Panc1 (cell line): Measurements from ENCODE around the gene ZFYVE26. TPM values are rescaled to one million over a fixed set of nuclear protein-coding genes. Genes with fewer than 3 reads are reported as not detected.

Experiments used
- ATAC-seq: fragments of 200-7000 bp; cut with Tn5 transposase; 2 replicates; pipeline ENCODE4 v1.9.1; 2020; ENCODE audit warnings: mild to moderate bottlenecking, moderate library complexity
- BruUV-seq: library from RNA; stranded (reverse); fragments of 400-500 nt; replicated peaks from 2 replicates; lab custom pipeline; 2021; lab: Mats Ljungman, UMichigan
- CTCF ChIA-PET: fragments of 300-600 bp; sonication (Branson Sonifier 250); formaldehyde crosslinking; loops from one replicate; lab custom pipeline; 2022; ENCODE audit warnings: antibody characterized with exemption; lab: Charles Lee
- POLR2A ChIA-PET: fragments of 300-600 bp; sonication (Branson Sonifier 250); formaldehyde crosslinking; loops from one replicate; lab custom pipeline; 2022; ENCODE audit warnings: antibody characterized with exemption; lab: Charles Lee
- DNase-seq: peaks from one replicate; pipeline ENCODE4 v3.0.0-alpha.2; 2010; ENCODE audit warnings: low read depth, low spot score
- H3K27ac ChIP-seq: 2 replicates; pipeline ENCODE4 v1.5.1; 2011; ENCODE audit warnings: mild to moderate bottlenecking, low read length, inconsistent platforms
- H3K27me3 ChIP-seq: fragments of 200-500 bp; sonication (Bioruptor generic); 2 replicates; pipeline ENCODE4 v1.6.0; 2014; ENCODE audit warnings: low read length, inconsistent platforms; ENCODE audit not compliant: control insufficient read depth, insufficient read depth
- H3K36me3 ChIP-seq: fragments of 200-500 bp; sonication (Bioruptor generic); 2 replicates; pipeline ENCODE4 v1.5.1; 2014; ENCODE audit warnings: inconsistent platforms, mild to moderate bottlenecking, low read length, moderate library complexity; ENCODE audit not compliant: control insufficient read depth, insufficient read depth
- H3K4me1 ChIP-seq: 2 replicates; pipeline ENCODE4 v1.5.1; 2011; ENCODE audit warnings: inconsistent platforms, mild to moderate bottlenecking, low read length, moderate library complexity; ENCODE audit not compliant: control insufficient read depth, insufficient read depth
- H3K4me3 ChIP-seq, 2 experiments: 2 replicates each; pipeline ENCODE4 v1.5.1; 2011 to 2012; ENCODE audit warnings: low read depth in 2 of 2, low read length in 2 of 2, mild to moderate bottlenecking in 2 of 2, inconsistent platforms in 1 of 2, moderate library complexity in 1 of 2
- H3K9me3 ChIP-seq: fragments of 200-500 bp; sonication (Bioruptor generic); 2 replicates; pipeline ENCODE4 v1.5.1; 2014; ENCODE audit warnings: low read depth, mild to moderate bottlenecking, inconsistent platforms, low read length, moderate library complexity; ENCODE audit not compliant: control insufficient read depth, insufficient read depth
- POLR2AphosphoS5 ChIP-seq: IDR thresholded peaks from 2 replicates; pipeline ENCODE4 v1.6.1; 2012; ENCODE audit warnings: mild to moderate bottlenecking, low read depth, low read length, moderate library complexity
- REST ChIP-seq, 2 experiments: IDR thresholded peaks; 2 replicates each; pipeline ENCODE4 v1.6.1; 2011 to 2012; ENCODE audit warnings: low read depth in 2 of 2, control low read depth in 1 of 2, low read length in 1 of 2, mild to moderate bottlenecking in 1 of 2, moderate library complexity in 1 of 2; ENCODE audit not compliant: insufficient read depth in 1 of 2
- SIN3A ChIP-seq: IDR thresholded peaks from 2 replicates; pipeline ENCODE4 v1.6.1; 2012; ENCODE audit warnings: low read depth, mild to moderate bottlenecking, low read length, moderate library complexity, borderline replicate concordance; ENCODE audit not compliant: insufficient read depth
- TCF7L2 ChIP-seq: IDR thresholded peaks from 2 replicates; pipeline ENCODE4 v1.6.1; 2011; ENCODE audit warnings: mild to moderate bottlenecking, low read depth, low read length, inconsistent platforms
- in situ Hi-C: cut with HindIII; loops from 2 replicates; pipeline ENCODE4 v1.10.0; 2016; ENCODE audit warnings: low sequenced_read_pairs, low pct_unique_long_range_greater_than_20kb
- intact Hi-C: fragments of 100-400 bp; cut with micrococcal nuclease; formaldehyde crosslinking; loops from one replicate; pipeline ENCODE4 v1.10.0; 2022; ENCODE audit not compliant: unreplicated experiment
- total RNA-seq: library from RNA; stranded (reverse); gene quantifications from one replicate; pipeline ENCODE4 v1.2.1, GENCODE V29; 2021; ENCODE audit not compliant: unreplicated experiment
- TF ChIP-seq, protein P1 (sequence below): fragments of 450-650 bp; IDR thresholded peaks from 2 replicates; pipeline ENCODE4 v1.5.1; 2017; ENCODE audit warnings: mild to moderate bottlenecking

ZFYVE26 gene
- total RNA-seq, 1 experiment from 2014 or later: 17.3 TPM

DNA sequence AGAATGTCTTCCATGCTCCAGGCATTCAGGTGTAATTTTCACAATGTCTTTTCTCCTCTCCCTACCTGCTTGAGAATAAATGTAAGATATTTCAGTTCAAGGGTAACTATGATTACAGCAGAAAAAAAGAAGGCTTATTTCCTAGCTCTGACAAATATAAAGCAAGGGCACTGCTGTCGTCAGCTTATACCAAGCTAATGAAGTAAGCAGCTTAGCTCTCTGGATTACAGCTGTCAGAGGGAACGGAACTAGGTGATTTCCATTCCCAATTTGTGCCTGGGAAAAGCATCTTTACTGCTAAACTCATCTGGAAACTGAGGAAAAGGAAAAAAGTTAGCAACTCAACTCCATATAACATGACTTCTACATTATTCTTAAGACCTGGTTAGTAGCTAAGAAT lies 56.5 kb downstream of the ZFYVE26 start:
- in situ Hi-C loops: no loop called here

DNA sequence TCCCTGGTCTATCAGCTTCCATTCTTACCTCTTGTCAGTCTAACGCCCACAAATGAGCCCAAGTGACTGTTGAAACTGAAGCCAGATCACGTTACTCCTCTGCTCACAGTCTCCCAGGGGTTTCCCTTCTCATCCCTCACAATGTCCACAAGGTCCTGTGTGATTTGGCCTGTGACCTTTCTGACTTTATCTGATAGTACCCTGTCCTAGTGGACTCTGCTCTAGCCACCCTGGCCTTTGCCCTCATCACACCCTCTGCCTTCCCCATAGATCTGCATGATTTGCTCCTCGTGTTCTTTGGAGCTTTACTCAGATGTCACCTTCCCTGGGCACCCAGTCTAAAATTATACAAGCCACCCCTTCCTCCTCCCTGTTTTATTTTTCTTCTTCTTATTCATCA lies 59.2 kb downstream of the ZFYVE26 start:
- ATAC-seq (no peak), DNase-seq (no peak)
- H3K27ac ChIP-seq: no peak overlapping the region
- in situ Hi-C loops: no loop called here
- no peaks in the 10 kb centered on the region for H3K9me3 ChIP-seq
- intact Hi-C loops: no loop called here
- H3K36me3 ChIP-seq: peaks cover 2% of the 10 kb centered on the region
- H3K27me3 ChIP-seq: no peaks in the 10 kb centered on the region
- TF ChIP-seq SIN3A: no peak
- TF ChIP-seq TCF7L2: no peak
- TF ChIP-seq, protein P1, sequence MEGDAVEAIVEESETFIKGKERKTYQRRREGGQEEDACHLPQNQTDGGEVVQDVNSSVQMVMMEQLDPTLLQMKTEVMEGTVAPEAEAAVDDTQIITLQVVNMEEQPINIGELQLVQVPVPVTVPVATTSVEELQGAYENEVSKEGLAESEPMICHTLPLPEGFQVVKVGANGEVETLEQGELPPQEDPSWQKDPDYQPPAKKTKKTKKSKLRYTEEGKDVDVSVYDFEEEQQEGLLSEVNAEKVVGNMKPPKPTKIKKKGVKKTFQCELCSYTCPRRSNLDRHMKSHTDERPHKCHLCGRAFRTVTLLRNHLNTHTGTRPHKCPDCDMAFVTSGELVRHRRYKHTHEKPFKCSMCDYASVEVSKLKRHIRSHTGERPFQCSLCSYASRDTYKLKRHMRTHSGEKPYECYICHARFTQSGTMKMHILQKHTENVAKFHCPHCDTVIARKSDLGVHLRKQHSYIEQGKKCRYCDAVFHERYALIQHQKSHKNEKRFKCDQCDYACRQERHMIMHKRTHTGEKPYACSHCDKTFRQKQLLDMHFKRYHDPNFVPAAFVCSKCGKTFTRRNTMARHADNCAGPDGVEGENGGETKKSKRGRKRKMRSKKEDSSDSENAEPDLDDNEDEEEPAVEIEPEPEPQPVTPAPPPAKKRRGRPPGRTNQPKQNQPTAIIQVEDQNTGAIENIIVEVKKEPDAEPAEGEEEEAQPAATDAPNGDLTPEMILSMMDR: no peak
- TF ChIP-seq REST (IDR thresholded peaks at IDR 0.05; ENCODE audit: insufficient read depth in 1 of 2, low read depth in 2 of 2, low read length in 1 of 2): no peak
- TF ChIP-seq POLR2AphosphoS5: no peak
- BruUV-seq: no TSS peak
- no peak overlapping the region for H3K4me3 ChIP-seq
- POLR2A ChIA-PET: interaction anchor here (0.6 kb wide), 1 partner anchor 81 kb away, joined by 3 read pairs; no protein-coding TSS in a partner anchor
- CTCF ChIA-PET: no interaction called here
- no peaks in the 10 kb centered on the region for H3K4me1 ChIP-seq

More for the DNA sequence above, 56.5 kb downstream of the ZFYVE26 start:
- CTCF ChIA-PET: no interaction called here
- ATAC-seq (no peak), DNase-seq (no peak)
- no TSS peak for BruUV-seq
- no peaks in the 10 kb centered on the region for H3K27me3 ChIP-seq
- H3K9me3 ChIP-seq: no peaks in the 10 kb centered on the region
- intact Hi-C loops: no loop called here
- 0 out of 2 replicates have a peak, but pooled peaks cover 2% of the 10 kb centered on the region for H3K36me3 ChIP-seq
- POLR2A ChIA-PET: no interaction called here
- TF ChIP-seq REST (IDR thresholded peaks at IDR 0.05; ENCODE audit: insufficient read depth in 1 of 2, low read depth in 2 of 2, low read length in 1 of 2) (no peak), TCF7L2 (no peak), POLR2AphosphoS5 (no peak), SIN3A (no peak)
- TF ChIP-seq, protein P1: no peak
- no peaks in the 10 kb centered on the region for H3K4me1 ChIP-seq
- H3K4me3 ChIP-seq: no peak overlapping the region
- H3K27ac ChIP-seq: no peak overlapping the region
